AG10803 (cell line): ENCODE data around the gene SLC13A5.

ENCODE experiments used
- DNase-seq: peaks from one replicate; pipeline ENCODE4 v3.0.0; 2010; ENCODE audit warnings: low read depth
- H3K4me3 ChIP-seq: 2 replicates; pipeline ENCODE4 v1.5.1; 2011; ENCODE audit warnings: mild to moderate bottlenecking, low read length, control low read depth
- TF ChIP-seq, protein P1 (sequence below): conservative IDR thresholded peaks from 2 replicates; pipeline ENCODE4 v1.5.1; 2011; ENCODE audit warnings: mild to moderate bottlenecking, low read length, control low read depth, inconsistent platforms

SLC13A5 gene

GRCh38 chr17:6677946-6678345 is 35.2 kb downstream of the SLC13A5 start:
- H3K4me3 ChIP-seq: no peak overlapping the region
- no peak for DNase-seq
- TF ChIP-seq, protein P1, sequence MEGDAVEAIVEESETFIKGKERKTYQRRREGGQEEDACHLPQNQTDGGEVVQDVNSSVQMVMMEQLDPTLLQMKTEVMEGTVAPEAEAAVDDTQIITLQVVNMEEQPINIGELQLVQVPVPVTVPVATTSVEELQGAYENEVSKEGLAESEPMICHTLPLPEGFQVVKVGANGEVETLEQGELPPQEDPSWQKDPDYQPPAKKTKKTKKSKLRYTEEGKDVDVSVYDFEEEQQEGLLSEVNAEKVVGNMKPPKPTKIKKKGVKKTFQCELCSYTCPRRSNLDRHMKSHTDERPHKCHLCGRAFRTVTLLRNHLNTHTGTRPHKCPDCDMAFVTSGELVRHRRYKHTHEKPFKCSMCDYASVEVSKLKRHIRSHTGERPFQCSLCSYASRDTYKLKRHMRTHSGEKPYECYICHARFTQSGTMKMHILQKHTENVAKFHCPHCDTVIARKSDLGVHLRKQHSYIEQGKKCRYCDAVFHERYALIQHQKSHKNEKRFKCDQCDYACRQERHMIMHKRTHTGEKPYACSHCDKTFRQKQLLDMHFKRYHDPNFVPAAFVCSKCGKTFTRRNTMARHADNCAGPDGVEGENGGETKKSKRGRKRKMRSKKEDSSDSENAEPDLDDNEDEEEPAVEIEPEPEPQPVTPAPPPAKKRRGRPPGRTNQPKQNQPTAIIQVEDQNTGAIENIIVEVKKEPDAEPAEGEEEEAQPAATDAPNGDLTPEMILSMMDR: no peak

GRCh38 chr17:6677158-6677831 is 35.9 kb downstream of the SLC13A5 start:
- TF ChIP-seq, protein P1: no peak
- DNase-seq: peak; percentile 48
- H3K4me3 ChIP-seq: no peak overlapping the region

GRCh38 chr17:6676802-6677157 is 36.4 kb downstream of the SLC13A5 start:
- TF ChIP-seq, protein P1: no peak
- no peak for DNase-seq
- H3K4me3 ChIP-seq: no peak overlapping the region

GRCh38 chr17:6675201-6675825 is 37.9 kb downstream of the SLC13A5 start:
- no peak for DNase-seq
- H3K4me3 ChIP-seq: no peak overlapping the region
- TF ChIP-seq, protein P1: no peak

- no peak for DNase-seq
- TF ChIP-seq, protein P1: no peak
- H3K4me3 ChIP-seq: no peak overlapping the region
These were observed 38.6 kb downstream of the SLC13A5 start for GRCh38 chr17:6674586-6674985.

DNA sequence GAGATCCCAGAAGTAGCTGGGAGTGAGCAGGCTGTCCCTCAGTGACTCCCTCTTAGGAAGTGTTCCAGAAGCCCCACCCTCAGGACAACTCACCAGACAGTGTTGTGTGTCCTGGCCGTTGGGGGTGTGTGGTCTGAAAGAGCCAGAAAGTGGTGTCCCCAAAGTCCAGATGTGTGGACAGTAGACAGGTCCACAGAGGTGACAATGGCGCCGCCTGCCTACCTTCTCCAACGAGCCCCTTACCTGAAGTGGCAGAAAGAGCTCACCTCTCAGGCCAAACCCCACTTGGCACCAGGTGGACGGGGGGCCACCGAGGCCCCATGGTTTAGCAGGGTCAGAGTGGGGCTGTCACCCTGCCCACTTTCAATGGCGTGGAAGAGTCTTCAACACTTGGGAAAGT is 41.7 kb downstream of the SLC13A5 start:
- TF ChIP-seq, protein P1: no peak
- DNase-seq: no peak
- no peak overlapping the region for H3K4me3 ChIP-seq

DNA sequence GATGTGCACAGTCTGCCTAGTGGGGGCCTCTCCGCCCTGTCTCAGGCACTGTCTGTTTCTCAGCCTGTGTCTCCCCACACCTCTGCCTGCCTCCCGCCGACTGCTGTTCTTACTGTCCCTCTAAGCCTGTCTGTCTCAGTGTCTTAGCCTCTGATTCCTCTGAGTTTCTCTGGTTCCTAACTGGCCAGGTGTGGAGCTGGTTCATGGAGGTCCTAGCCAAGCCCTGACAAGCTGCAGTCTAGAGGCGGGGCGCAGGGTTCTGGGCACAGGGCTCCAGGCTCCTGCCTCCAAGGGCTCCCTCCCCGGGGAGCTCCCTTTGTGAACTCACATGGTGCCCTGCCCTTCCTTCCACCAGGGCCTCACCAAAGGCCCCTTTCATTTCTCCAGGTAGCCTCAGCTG is 42.2 kb downstream of the SLC13A5 start:
- TF ChIP-seq, protein P1: no peak
- DNase-seq: no peak
- no peak overlapping the region for H3K4me3 ChIP-seq
